Neural cell (in vitro differentiated cells): Measurements from ENCODE around the gene OSBPL9. TPM values are rescaled to one million over a fixed set of nuclear protein-coding genes. Genes with fewer than 3 reads are reported as not detected.

Experiments used
- H2AFZ ChIP-seq: fragments of 200-600, 300-800 bp; sonication (generic), shearing (Covaris generic); 2 replicates; pipeline ENCODE4 v1.6.0; 2014; ENCODE audit warnings: low read depth, mild to moderate bottlenecking, antibody characterized with exemption, low read length, moderate library complexity
- H3F3A ChIP-seq: fragments of 200-600 bp; shearing (Covaris generic); 2 replicates; pipeline ENCODE4 v1.6.1; 2016; ENCODE audit warnings: mild to moderate bottlenecking, moderate library complexity, mixed read lengths, antibody characterized with exemption, low read length; ENCODE audit not compliant: insufficient read depth, poor library complexity, severe bottlenecking
- H3K27ac ChIP-seq: fragments of 200-600, 300-800 bp; sonication (generic), shearing (Covaris generic); 2 replicates; pipeline ENCODE4 v1.5.1; 2014; ENCODE audit warnings: mild to moderate bottlenecking, low read length, moderate library complexity
- H3K27me3 ChIP-seq: fragments of 300-800, 200-600 bp; sonication (generic), shearing (Covaris generic); 2 replicates; pipeline ENCODE4 v1.6.0; 2014; ENCODE audit warnings: mild to moderate bottlenecking, low read depth, low read length, moderate library complexity; ENCODE audit not compliant: insufficient read depth
- H3K36me3 ChIP-seq: fragments of 300-800, 200-600 bp; sonication (generic), shearing (Covaris generic); 2 replicates; pipeline ENCODE4 v1.5.1; 2014; ENCODE audit warnings: mild to moderate bottlenecking, antibody characterized with exemption, low read length, moderate library complexity; ENCODE audit not compliant: insufficient read depth
- H3K4me2 ChIP-seq: fragments of 300-800, 200-600 bp; sonication (generic), shearing (Covaris generic); 2 replicates; pipeline ENCODE4 v1.6.0; 2014; ENCODE audit warnings: mild to moderate bottlenecking, low read length
- H3K4me3 ChIP-seq: fragments of 300-800, 200-600 bp; sonication (generic), shearing (Covaris generic); 2 replicates; pipeline ENCODE4 v1.5.1; 2014; ENCODE audit warnings: mild to moderate bottlenecking, low read length, moderate library complexity
- H3K79me2 ChIP-seq: fragments of 200-600 bp; shearing (Covaris generic); replicated peaks from 2 replicates; pipeline ENCODE4 v1.6.0; 2014; ENCODE audit warnings: mild to moderate bottlenecking, low read length, moderate library complexity; ENCODE audit not compliant: insufficient read depth
- H3K9ac ChIP-seq: fragments of 300-800, 200-600 bp; sonication (generic), shearing (Covaris generic); 2 replicates; pipeline ENCODE4 v1.6.1; 2016; ENCODE audit warnings: mild to moderate bottlenecking, low read length, mixed read lengths
- H3K9me2 ChIP-seq: fragments of 200-600 bp; shearing (Covaris generic); 2 replicates; pipeline ENCODE4 v1.6.1; 2016; ENCODE audit warnings: mild to moderate bottlenecking, low read length, mixed read lengths; ENCODE audit not compliant: insufficient read depth
- H3K9me3 ChIP-seq: fragments of 200-600, 300-800 bp; sonication (generic), shearing (Covaris generic); 2 replicates; pipeline ENCODE4 v1.6.1; 2016; ENCODE audit warnings: mild to moderate bottlenecking, mixed run types, low read length, moderate library complexity, mixed read lengths
- H4K20me1 ChIP-seq: fragments of 200-600 bp; shearing (Covaris generic); 2 replicates; pipeline ENCODE4 v1.6.1; 2016; ENCODE audit warnings: mild to moderate bottlenecking, mixed run types; ENCODE audit not compliant: insufficient read depth
- EP300 ChIP-seq: fragments of 450-650 bp; conservative IDR thresholded peaks from 2 replicates; pipeline ENCODE4 v1.6.1; 2014; ENCODE audit warnings: antibody characterized with exemption, mild to moderate bottlenecking, moderate library complexity; ENCODE audit not compliant: poor library complexity, severe bottlenecking
- EZH2 ChIP-seq: fragments of 200-600, 300-800 bp; shearing (Covaris generic), sonication (generic); IDR thresholded peaks from 2 replicates; pipeline ENCODE4 v1.6.1; 2014; ENCODE audit warnings: antibody characterized with exemption, low read length, borderline replicate concordance, mild to moderate bottlenecking; ENCODE audit not compliant: insufficient read depth, poor library complexity, severe bottlenecking
- MXI1 ChIP-seq: fragments of 450-650 bp; conservative IDR thresholded peaks from 2 replicates; pipeline ENCODE4 v1.6.1; 2014; ENCODE audit warnings: antibody characterized with exemption, mild to moderate bottlenecking; ENCODE audit not compliant: poor library complexity, severe bottlenecking
- POLR2AphosphoS5 ChIP-seq: IDR thresholded peaks from 2 replicates; pipeline ENCODE4 v1.6.1; 2012
- RAD21 ChIP-seq: fragments of 450-650 bp; conservative IDR thresholded peaks from 2 replicates; pipeline ENCODE4 v1.6.1; 2014; ENCODE audit warnings: antibody characterized with exemption, mild to moderate bottlenecking, moderate library complexity
- SMC3 ChIP-seq: fragments of 450-650 bp; conservative IDR thresholded peaks from 2 replicates; pipeline ENCODE4 v1.6.1; 2014; ENCODE audit warnings: antibody characterized with exemption, mild to moderate bottlenecking, moderate library complexity; ENCODE audit not compliant: poor library complexity
- TAF1 ChIP-seq: IDR thresholded peaks from 2 replicates; pipeline ENCODE4 v1.6.1; 2012; ENCODE audit warnings: low read depth
- polyA plus RNA-seq: library from polyadenylated mRNA; depleted of rRNA; stranded (reverse); fragments of >200 nt; gene quantifications from 2 replicates; pipeline ENCODE4 v1.2.3, GENCODE V29; 2014
- TF ChIP-seq, protein P1 (sequence below): fragments of 450-650 bp; IDR thresholded peaks from 2 replicates; pipeline ENCODE4 v1.5.1; 2014; ENCODE audit warnings: antibody characterized with exemption, mild to moderate bottlenecking, moderate library complexity; ENCODE audit not compliant: poor library complexity, severe bottlenecking
- TF ChIP-seq, protein P2 (sequence below): IDR thresholded peaks from 2 replicates; pipeline ENCODE4 v1.6.1; 2012; ENCODE audit warnings: borderline replicate concordance

The OSBPL9 gene
- polyA plus RNA-seq, 1 donor from 2014 or later = 117 TPM

GRCh38 chr1:51643362-51643761, 26.5 kb downstream of the OSBPL9 start:
- H2AFZ ChIP-seq = no peak overlapping the region
- no peaks in the 10 kb centered on the region for H3K9me2 ChIP-seq
- H3K79me2 ChIP-seq = peaks cover 13% of the 10 kb centered on the region
- no peak for TF ChIP-seq POLR2AphosphoS5
- TF ChIP-seq, protein P1, sequence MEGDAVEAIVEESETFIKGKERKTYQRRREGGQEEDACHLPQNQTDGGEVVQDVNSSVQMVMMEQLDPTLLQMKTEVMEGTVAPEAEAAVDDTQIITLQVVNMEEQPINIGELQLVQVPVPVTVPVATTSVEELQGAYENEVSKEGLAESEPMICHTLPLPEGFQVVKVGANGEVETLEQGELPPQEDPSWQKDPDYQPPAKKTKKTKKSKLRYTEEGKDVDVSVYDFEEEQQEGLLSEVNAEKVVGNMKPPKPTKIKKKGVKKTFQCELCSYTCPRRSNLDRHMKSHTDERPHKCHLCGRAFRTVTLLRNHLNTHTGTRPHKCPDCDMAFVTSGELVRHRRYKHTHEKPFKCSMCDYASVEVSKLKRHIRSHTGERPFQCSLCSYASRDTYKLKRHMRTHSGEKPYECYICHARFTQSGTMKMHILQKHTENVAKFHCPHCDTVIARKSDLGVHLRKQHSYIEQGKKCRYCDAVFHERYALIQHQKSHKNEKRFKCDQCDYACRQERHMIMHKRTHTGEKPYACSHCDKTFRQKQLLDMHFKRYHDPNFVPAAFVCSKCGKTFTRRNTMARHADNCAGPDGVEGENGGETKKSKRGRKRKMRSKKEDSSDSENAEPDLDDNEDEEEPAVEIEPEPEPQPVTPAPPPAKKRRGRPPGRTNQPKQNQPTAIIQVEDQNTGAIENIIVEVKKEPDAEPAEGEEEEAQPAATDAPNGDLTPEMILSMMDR = no peak
- TF ChIP-seq EZH2 = no peak
- TF ChIP-seq SMC3 = no peak
- H3K9me3 ChIP-seq = no peaks in the 10 kb centered on the region
- no peaks in the 10 kb centered on the region for H3K36me3 ChIP-seq
- H3F3A ChIP-seq = no peaks in the 10 kb centered on the region
- H3K4me3 ChIP-seq = no peak overlapping the region
- H4K20me1 ChIP-seq = no peaks in the 10 kb centered on the region
- no peak overlapping the region for H3K9ac ChIP-seq
- H3K4me2 ChIP-seq = no peak overlapping the region
- no peak overlapping the region for H3K27ac ChIP-seq
- no peaks in the 10 kb centered on the region for H3K27me3 ChIP-seq

GRCh38 chr1:51644020-51644419, 27.1 kb downstream of the OSBPL9 start:
- Histone ChIP-seq H3K4me2 (no peak overlapping the region), H2AFZ (no peak overlapping the region), H3K27ac (no peak overlapping the region), H3K79me2 (peaks cover 13% of the 10 kb centered on the region), H4K20me1 (no peaks in the 10 kb centered on the region), H3K9ac (no peak overlapping the region), H3K36me3 (no peaks in the 10 kb centered on the region), H3K9me2 (no peaks in the 10 kb centered on the region), H3K27me3 (no peaks in the 10 kb centered on the region), H3F3A (no peaks in the 10 kb centered on the region), H3K9me3 (no peaks in the 10 kb centered on the region), H3K4me3 (no peak overlapping the region)
- no peak for TF ChIP-seq EP300
- no peak for TF ChIP-seq MXI1
- TF ChIP-seq TAF1 = no peak
- TF ChIP-seq POLR2AphosphoS5 = no peak
- no peak for TF ChIP-seq RAD21
- TF ChIP-seq, protein P2, sequence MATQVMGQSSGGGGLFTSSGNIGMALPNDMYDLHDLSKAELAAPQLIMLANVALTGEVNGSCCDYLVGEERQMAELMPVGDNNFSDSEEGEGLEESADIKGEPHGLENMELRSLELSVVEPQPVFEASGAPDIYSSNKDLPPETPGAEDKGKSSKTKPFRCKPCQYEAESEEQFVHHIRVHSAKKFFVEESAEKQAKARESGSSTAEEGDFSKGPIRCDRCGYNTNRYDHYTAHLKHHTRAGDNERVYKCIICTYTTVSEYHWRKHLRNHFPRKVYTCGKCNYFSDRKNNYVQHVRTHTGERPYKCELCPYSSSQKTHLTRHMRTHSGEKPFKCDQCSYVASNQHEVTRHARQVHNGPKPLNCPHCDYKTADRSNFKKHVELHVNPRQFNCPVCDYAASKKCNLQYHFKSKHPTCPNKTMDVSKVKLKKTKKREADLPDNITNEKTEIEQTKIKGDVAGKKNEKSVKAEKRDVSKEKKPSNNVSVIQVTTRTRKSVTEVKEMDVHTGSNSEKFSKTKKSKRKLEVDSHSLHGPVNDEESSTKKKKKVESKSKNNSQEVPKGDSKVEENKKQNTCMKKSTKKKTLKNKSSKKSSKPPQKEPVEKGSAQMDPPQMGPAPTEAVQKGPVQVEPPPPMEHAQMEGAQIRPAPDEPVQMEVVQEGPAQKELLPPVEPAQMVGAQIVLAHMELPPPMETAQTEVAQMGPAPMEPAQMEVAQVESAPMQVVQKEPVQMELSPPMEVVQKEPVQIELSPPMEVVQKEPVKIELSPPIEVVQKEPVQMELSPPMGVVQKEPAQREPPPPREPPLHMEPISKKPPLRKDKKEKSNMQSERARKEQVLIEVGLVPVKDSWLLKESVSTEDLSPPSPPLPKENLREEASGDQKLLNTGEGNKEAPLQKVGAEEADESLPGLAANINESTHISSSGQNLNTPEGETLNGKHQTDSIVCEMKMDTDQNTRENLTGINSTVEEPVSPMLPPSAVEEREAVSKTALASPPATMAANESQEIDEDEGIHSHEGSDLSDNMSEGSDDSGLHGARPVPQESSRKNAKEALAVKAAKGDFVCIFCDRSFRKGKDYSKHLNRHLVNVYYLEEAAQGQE = no peak
- TF ChIP-seq SMC3 = no peak
- TF ChIP-seq EZH2 = no peak
- TF ChIP-seq, protein P1 = no peak
